CD4-positive, alpha-beta T cell treated with Interleukin-17A for 1 hour (primary cell): ENCODE data around the gene PAFAH1B2.

ENCODE experiments used
- DNase-seq: peaks from one replicate; pipeline ENCODE4 v3.0.0-alpha.2; 2020

The PAFAH1B2 gene

DNA sequence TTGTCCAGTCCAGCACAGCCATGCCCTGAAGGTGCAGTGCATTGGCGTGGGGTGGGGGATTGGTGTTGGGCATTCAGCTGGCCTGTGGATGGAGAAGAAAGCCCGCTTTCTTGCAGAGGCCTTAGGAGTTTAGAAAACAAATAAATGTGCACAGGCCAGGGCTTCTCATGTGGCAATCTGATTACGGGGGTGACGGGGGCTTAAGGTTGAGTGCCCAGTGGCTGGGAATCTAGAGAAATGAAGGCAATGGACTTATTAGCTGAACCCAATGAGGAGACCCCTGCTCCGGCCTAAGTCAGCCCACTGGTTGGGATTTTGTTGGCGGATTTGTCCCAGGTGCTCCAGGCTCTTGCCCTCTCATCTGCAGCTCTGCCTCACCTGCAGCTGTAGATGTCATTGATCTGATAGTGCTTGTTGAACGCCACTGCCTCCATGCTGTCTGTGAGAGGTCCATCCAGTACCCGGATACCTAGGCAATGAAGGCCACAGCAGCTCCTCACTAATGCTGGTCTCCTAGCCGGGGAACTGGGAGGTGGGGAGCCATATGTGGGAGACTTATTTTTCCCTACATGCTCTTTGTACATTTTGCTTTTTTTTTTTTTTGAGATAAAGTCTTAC lies 81.6 kb downstream of the PAFAH1B2 start:
- DNase-seq: no peak
